K562 (cell line): Measurements from ENCODE around the gene ARHGAP10. TPM values are rescaled to one million over a fixed set of nuclear protein-coding genes. Genes with fewer than 3 reads are reported as not detected.

ENCODE experiments used
- ATAC-seq: fragments of 200-7000 bp; cut with Tn5 transposase; 3 replicates; pipeline ENCODE4 v1.9.1; 2020; ENCODE audit warnings: moderate library complexity
- BruUV-seq: library from RNA; stranded (reverse); fragments of 400-500 nt; replicated peaks from 2 replicates; lab custom pipeline; 2021; lab: Mats Ljungman, UMichigan
- CTCF ChIA-PET: fragments of 300-600 bp; formaldehyde crosslinking; extraction: SDS; loops from one replicate; lab custom pipeline; 2021; ENCODE audit warnings: low intra/inter-chr PET ratio; lab: Yijun Ruan, JAX
- POLR2A ChIA-PET: fragments of 300-600, 350-650 bp; sonication (Branson Sonifier 250); formaldehyde crosslinking; extraction: SDS; loops from one replicate; lab custom pipeline; 2021; ENCODE audit warnings: antibody characterized with exemption, inconsistent platforms; lab: Yijun Ruan, JAX
- DNase-seq, 4 experiments: peaks; one replicate each; pipeline versions ENCODE4 v3.0.0 to v3.0.0-alpha.2; 2011 to 2018; ENCODE audit warnings: low spot score in 3 of 4, mixed read lengths in 3 of 4; ENCODE audit errors: extremely low read depth in 1 of 4
- FAIRE-seq: peaks from 2 replicates; lab custom pipeline; 2011; peaks lifted over from hg19 to GRCh38; lab: Jason Lieb, UNC
- H2AFZ ChIP-seq: 2 replicates; pipeline ENCODE4 v1.6.0; 2011; ENCODE audit warnings: low read depth, low read length, control low read depth, inconsistent platforms
- H3K27ac ChIP-seq: fragments of 200-600 bp; 3 replicates; pipeline ENCODE4 v1.8.0; 2011; ENCODE audit warnings: low read depth, mild to moderate bottlenecking, control low read depth, inconsistent platforms, low read length, moderate library complexity, mixed read lengths; ENCODE audit errors: extremely low read depth
- H3K27me3 ChIP-seq, 2 experiments: fragments of 300-600 bp in 1 of 2; 2 replicates in 1 of 2; 3 replicates in 1 of 2; pipeline versions ENCODE4 v1.6.0 to v1.8.0; 2011; ENCODE audit warnings: inconsistent platforms in 2 of 2, low read length in 2 of 2, mild to moderate bottlenecking in 1 of 2, mixed read lengths in 1 of 2, moderate library complexity in 1 of 2; ENCODE audit not compliant: control insufficient read depth in 2 of 2, insufficient read depth in 2 of 2
- H3K36me3 ChIP-seq: fragments of 300-600 bp; 3 replicates; pipeline ENCODE4 v1.8.0; 2011; ENCODE audit warnings: mild to moderate bottlenecking, low read length, inconsistent platforms; ENCODE audit not compliant: control insufficient read depth, insufficient read depth
- H3K4me1 ChIP-seq, 2 experiments: fragments of 200-600 bp in 1 of 2; replicated peaks in 1 of 2; 2 replicates in 1 of 2; 3 replicates in 1 of 2; pipeline versions ENCODE4 v1.5.1 to v1.8.0; 2011; ENCODE audit warnings: inconsistent platforms in 2 of 2, low read length in 2 of 2, mild to moderate bottlenecking in 1 of 2, mixed read lengths in 1 of 2, moderate library complexity in 1 of 2; ENCODE audit not compliant: control insufficient read depth in 2 of 2, insufficient read depth in 2 of 2
- H3K4me2 ChIP-seq: 2 replicates; pipeline ENCODE4 v1.6.1; 2011; ENCODE audit warnings: low read length, control low read depth, inconsistent platforms, mixed read lengths; ENCODE audit not compliant: insufficient read depth
- H3K4me3 ChIP-seq: fragments of 200-600 bp; sonication (generic), shearing (Covaris generic); 2 replicates; pipeline ENCODE4 v1.5.1; 2016; ENCODE audit warnings: control low read depth, inconsistent platforms
- H3K79me2 ChIP-seq: fragments of 200-600 bp; 3 replicates; pipeline ENCODE4 v1.8.0; 2011; ENCODE audit warnings: low read length, inconsistent platforms; ENCODE audit not compliant: control insufficient read depth, insufficient read depth
- H3K9ac ChIP-seq, 2 experiments: 2 replicates each; pipeline versions ENCODE4 v1.6.0 to v1.6.1; 2011; ENCODE audit warnings: low read depth in 2 of 2, low read length in 2 of 2, control low read depth in 1 of 2, inconsistent platforms in 1 of 2, mild to moderate bottlenecking in 1 of 2, mixed read lengths in 1 of 2; ENCODE audit not compliant: insufficient read depth in 1 of 2
- H3K9me1 ChIP-seq: one replicate; pipeline ENCODE4 v1.6.0; 2011; ENCODE audit warnings: inconsistent platforms, mild to moderate bottlenecking, low read length, moderate library complexity; ENCODE audit not compliant: control insufficient read depth, insufficient read depth
- H3K9me3 ChIP-seq: replicated peaks from 2 replicates; pipeline ENCODE4 v1.5.1; 2011; ENCODE audit warnings: low read depth, low read length, inconsistent platforms; ENCODE audit not compliant: control insufficient read depth, insufficient read depth
- H4K20me1 ChIP-seq: replicated peaks from 2 replicates; pipeline ENCODE4 v1.6.1; 2011; ENCODE audit warnings: low read length, inconsistent platforms, mixed read lengths; ENCODE audit not compliant: control insufficient read depth, insufficient read depth
- BRD9 ChIP-seq: fragments of 450-650 bp; IDR thresholded peaks from 2 replicates; pipeline ENCODE4 v1.6.1; 2018; ENCODE audit warnings: low read depth; ENCODE audit not compliant: partially characterized antibody
- EP400 ChIP-seq: fragments of 450-650 bp; IDR thresholded peaks from 2 replicates; pipeline ENCODE4 v1.6.1; 2017; ENCODE audit warnings: antibody characterized with exemption, mild to moderate bottlenecking, moderate library complexity
- PHF20 ChIP-seq: fragments of 450-650 bp; IDR thresholded peaks from 2 replicates; pipeline ENCODE4 v1.6.1; 2018; ENCODE audit not compliant: partially characterized antibody
- PHF8 ChIP-seq: fragments of 200-600 bp; sonication (generic); IDR thresholded peaks from 2 replicates; pipeline ENCODE4 v1.6.1; 2012; ENCODE audit warnings: mixed run types, mild to moderate bottlenecking, inconsistent platforms, low read length, moderate library complexity, borderline replicate concordance
- ZBTB17 ChIP-seq: fragments of 450-650 bp; formaldehyde crosslinking; IDR thresholded peaks from 2 replicates; pipeline ENCODE4 v1.4.0; 2020; ENCODE audit warnings: mild to moderate bottlenecking
- ZC3H8 ChIP-seq: fragments of 450-650 bp; IDR thresholded peaks from 2 replicates; pipeline ENCODE4 v1.6.1; 2017
- ZNF197 ChIP-seq: fragments of 200-800 bp; sonication (Bioruptor generic); IDR thresholded peaks from 2 replicates; pipeline ENCODE4 v1.6.1; 2016; ENCODE audit warnings: low read depth, missing genetic modification characterization, missing compliant biosample characterization
- WGBS: fragments of 100-300 bp; shearing (Covaris generic); methylation state at CpG from one replicate; pipeline ENCODE4 v1.1.6; 2016; ENCODE audit warnings: low coverage, mixed read lengths; ENCODE audit not compliant: insufficient coverage; ENCODE audit errors: missing lambda C conversion rate; 5-methylcytosine and 5-hydroxymethylcytosine counted together
- in situ Hi-C: fragments of 300-500 bp; cut with MboI; formaldehyde crosslinking; loops from 4 replicates; pipeline ENCODE4 v1.15.0; 2018; ENCODE audit warnings: inconsistent platforms, mixed read lengths
- intact Hi-C: fragments of 100-400 bp; cut with micrococcal nuclease; formaldehyde crosslinking; loops from 2 replicates; pipeline ENCODE4 v1.14.2; 2022
- polyA plus RNA-seq, 8 experiments: library from polyadenylated mRNA; depleted of rRNA in 4 of 8; stranded (reverse) in 5 of 8; unstranded in 3 of 8; fragments of >200 nt; fragmentation: Nextera tagmentation in 2 of 8; fragmentation: Illumina TruSeq in 1 of 8; extraction: Ambion mirVana in 2 of 8; extraction: Trizol in 1 of 8; gene quantifications; 2 replicates each; pipeline versions ENCODE4 v1.2.1 to v1.2.3, GENCODE V29; 2011 to 2014; ENCODE audit warnings: inconsistent platforms in 1 of 8, missing spikeins in 1 of 8
- total RNA-seq, 7 experiments: library from RNA; depleted of rRNA in 6 of 7; stranded (reverse); fragments of >200 nt in 6 of 7; fragmentation: Illumina TruSeq in 2 of 7; extraction: Trizol in 2 of 7; gene quantifications; 2 replicates each; pipeline versions ENCODE4 v1.2.1 to v1.2.3, GENCODE V29; 2011 to 2021; ENCODE audit warnings: low replicate concordance in 1 of 7
- TF ChIP-seq, protein P1 (sequence below), 2 experiments: fragments of 450-650 bp; formaldehyde crosslinking in 1 of 2; IDR thresholded peaks; 2 replicates each; pipeline versions ENCODE4 v1.4.0 to v1.6.1; 2014 to 2020; ENCODE audit warnings: mild to moderate bottlenecking in 2 of 2, borderline replicate concordance in 1 of 2, low read depth in 1 of 2

Gene ARHGAP10
- total and polyA plus RNA-seq, 9 of the 15 experiments (the other 6 are each of a cell fraction or from before 2014, with no cell fraction given), result 0.03 to 0.22 (median 0.06) TPM; not detected in 3

DNA sequence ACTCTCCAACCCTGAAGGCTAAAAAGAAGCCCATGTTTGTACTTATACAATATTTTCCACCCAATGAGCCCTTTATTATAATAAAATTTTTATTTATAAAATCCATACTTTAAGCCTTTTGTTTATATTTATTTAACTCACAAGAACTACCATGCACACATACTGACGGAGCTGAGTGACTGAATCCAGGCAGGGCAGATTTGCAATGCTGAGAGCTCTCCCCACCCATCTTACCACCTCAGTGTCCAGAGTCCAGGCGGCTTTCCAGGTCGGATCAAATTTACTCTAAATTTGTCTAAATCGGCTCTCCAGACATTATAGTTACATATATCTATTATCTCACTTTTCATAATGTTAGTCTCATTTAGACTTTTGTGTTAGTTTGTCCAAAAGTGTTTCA is 74.1 kb downstream of the ARHGAP10 start:
- intact Hi-C loops, result no loop called here
- DNase-seq, result no peak
- TF ChIP-seq PHF8 (no peak), ZBTB17 (CRISPR knock-in tag) (no peak), ZC3H8 (no peak), BRD9 (no peak), ZNF197 (CRISPR knock-in tag) (no peak), EP400 (no peak), PHF20 (no peak)
- TF ChIP-seq, protein P1, sequence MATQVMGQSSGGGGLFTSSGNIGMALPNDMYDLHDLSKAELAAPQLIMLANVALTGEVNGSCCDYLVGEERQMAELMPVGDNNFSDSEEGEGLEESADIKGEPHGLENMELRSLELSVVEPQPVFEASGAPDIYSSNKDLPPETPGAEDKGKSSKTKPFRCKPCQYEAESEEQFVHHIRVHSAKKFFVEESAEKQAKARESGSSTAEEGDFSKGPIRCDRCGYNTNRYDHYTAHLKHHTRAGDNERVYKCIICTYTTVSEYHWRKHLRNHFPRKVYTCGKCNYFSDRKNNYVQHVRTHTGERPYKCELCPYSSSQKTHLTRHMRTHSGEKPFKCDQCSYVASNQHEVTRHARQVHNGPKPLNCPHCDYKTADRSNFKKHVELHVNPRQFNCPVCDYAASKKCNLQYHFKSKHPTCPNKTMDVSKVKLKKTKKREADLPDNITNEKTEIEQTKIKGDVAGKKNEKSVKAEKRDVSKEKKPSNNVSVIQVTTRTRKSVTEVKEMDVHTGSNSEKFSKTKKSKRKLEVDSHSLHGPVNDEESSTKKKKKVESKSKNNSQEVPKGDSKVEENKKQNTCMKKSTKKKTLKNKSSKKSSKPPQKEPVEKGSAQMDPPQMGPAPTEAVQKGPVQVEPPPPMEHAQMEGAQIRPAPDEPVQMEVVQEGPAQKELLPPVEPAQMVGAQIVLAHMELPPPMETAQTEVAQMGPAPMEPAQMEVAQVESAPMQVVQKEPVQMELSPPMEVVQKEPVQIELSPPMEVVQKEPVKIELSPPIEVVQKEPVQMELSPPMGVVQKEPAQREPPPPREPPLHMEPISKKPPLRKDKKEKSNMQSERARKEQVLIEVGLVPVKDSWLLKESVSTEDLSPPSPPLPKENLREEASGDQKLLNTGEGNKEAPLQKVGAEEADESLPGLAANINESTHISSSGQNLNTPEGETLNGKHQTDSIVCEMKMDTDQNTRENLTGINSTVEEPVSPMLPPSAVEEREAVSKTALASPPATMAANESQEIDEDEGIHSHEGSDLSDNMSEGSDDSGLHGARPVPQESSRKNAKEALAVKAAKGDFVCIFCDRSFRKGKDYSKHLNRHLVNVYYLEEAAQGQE (IDR thresholded peaks at IDR 0.05; ENCODE audit: borderline replicate concordance), result no peak
- TF ChIP-seq, protein P1 (CRISPR knock-in tag; IDR thresholded peaks at IDR 0.05; ENCODE audit: low read depth), result no peak
- TF ChIP-seq, all 486 proteins: peak for 0
- CTCF ChIA-PET, result no interaction called here
- POLR2A ChIA-PET, result no interaction called here
- FAIRE-seq (no peak), ATAC-seq (no peak)
- Histone ChIP-seq H3K4me2 (no peak overlapping the region), H3K36me3 (no peaks in the 10 kb centered on the region), H3K79me2 (no peaks in the 10 kb centered on the region), H3K27me3 (no peaks in the 10 kb centered on the region), H4K20me1 (no peaks in the 10 kb centered on the region; the same call in 1 of the 2 replicates), H3K4me3 (no peak overlapping the region), H3K9me3 (no peaks in the 10 kb centered on the region), H3K9me1 (no peaks in the 10 kb centered on the region), H3K9ac (no peak overlapping the region), H2AFZ (no peak overlapping the region), H3K27ac (no peak overlapping the region), H3K4me1 (no peaks in the 10 kb centered on the region)
- in situ Hi-C loops, result no loop called here
- BruUV-seq, result no TSS peak
- WGBS, result 0% methylated on average over 4 of the region's 4 CpGs
